Caco-2 (cell line): Measurements from ENCODE around the gene SGCD. TPM values are rescaled to one million over a fixed set of nuclear protein-coding genes. Genes with fewer than 3 reads are reported as not detected.

Source experiments
- BruUV-seq: library from RNA; stranded (reverse); fragments of 400-500 nt; replicated peaks from 2 replicates; lab custom pipeline; 2021; lab: Mats Ljungman, UMichigan
- CTCF ChIA-PET: fragments of 300-600 bp; sonication (Branson Sonifier 250); formaldehyde crosslinking; loops from one replicate; lab custom pipeline; 2022; ENCODE audit warnings: antibody characterized with exemption; lab: Charles Lee
- POLR2A ChIA-PET: fragments of 300-600 bp; sonication (Branson Sonifier 250); formaldehyde crosslinking; loops from one replicate; lab custom pipeline; 2022; ENCODE audit warnings: antibody characterized with exemption; lab: Charles Lee
- DNase-seq, 2 experiments: peaks; one replicate each; pipeline versions ENCODE4 v3.0.0 to v3.0.0-alpha.2; 2020 to 2022
- H3K27me3 ChIP-seq: replicated peaks from 2 replicates; pipeline ENCODE4 v1.6.0; 2011; ENCODE audit warnings: low read length; ENCODE audit not compliant: control insufficient read depth, insufficient read depth
- H3K36me3 ChIP-seq: 2 replicates; pipeline ENCODE4 v1.5.1; 2011; ENCODE audit warnings: low read length; ENCODE audit not compliant: control insufficient read depth, insufficient read depth
- H3K4me1 ChIP-seq: fragments of 250-450 bp; sonication (Bioruptor Pico); 2 replicates; pipeline ENCODE4 v1.5.1; 2020; ENCODE audit warnings: mild to moderate bottlenecking
- H3K4me3 ChIP-seq: 2 replicates; pipeline ENCODE4 v1.5.1; 2011; ENCODE audit warnings: low read depth, mild to moderate bottlenecking, control low read depth, low read length
- H3K9me3 ChIP-seq: fragments of 250-450 bp; sonication (Bioruptor Pico); 2 replicates; pipeline ENCODE4 v1.5.1; 2020; ENCODE audit warnings: mild to moderate bottlenecking, moderate library complexity
- H3K27ac Mint-ChIP-seq: one replicate; pipeline ENCODE4 v1.8.0; 2022; ENCODE audit warnings: mixed read lengths; ENCODE audit not compliant: unreplicated experiment
- H3K27me3 Mint-ChIP-seq: one replicate; pipeline ENCODE4 v1.8.0; 2022; ENCODE audit warnings: mixed read lengths; ENCODE audit not compliant: insufficient read depth, unreplicated experiment
- H3K36me3 Mint-ChIP-seq: one replicate; pipeline ENCODE4 v1.8.0; 2022; ENCODE audit warnings: mild to moderate bottlenecking, mixed read lengths; ENCODE audit not compliant: insufficient read depth, unreplicated experiment
- H3K4me1 Mint-ChIP-seq: one replicate; pipeline ENCODE4 v1.8.0; 2022; ENCODE audit warnings: low read depth, mixed read lengths; ENCODE audit not compliant: unreplicated experiment
- H3K4me3 Mint-ChIP-seq: one replicate; pipeline ENCODE4 v1.8.0; 2022; ENCODE audit warnings: mild to moderate bottlenecking, moderate library complexity, mixed read lengths; ENCODE audit not compliant: unreplicated experiment
- H3K9me3 Mint-ChIP-seq: one replicate; pipeline ENCODE4 v1.8.0; 2022; ENCODE audit warnings: mixed read lengths; ENCODE audit not compliant: unreplicated experiment
- intact Hi-C: fragments of 100-400 bp; cut with micrococcal nuclease; formaldehyde crosslinking; loops from one replicate; pipeline ENCODE4 v1.10.0; 2022; ENCODE audit not compliant: unreplicated experiment
- total RNA-seq: library from RNA; stranded (reverse); gene quantifications from 2 replicates; pipeline ENCODE4 v1.2.3, GENCODE V29; 2022
- TF ChIP-seq, protein P1 (sequence below), 2 experiments: fragments of 200-600 bp in 1 of 2; IDR thresholded peaks; 1 replicate in 1 of 2; 2 replicates in 1 of 2; pipeline versions ENCODE4 v1.5.1 to v1.8.0; 2011 to 2022; ENCODE audit warnings: antibody characterized with exemption in 1 of 2, control low read depth in 1 of 2, inconsistent platforms in 1 of 2, low read depth in 1 of 2, low read length in 1 of 2, mild to moderate bottlenecking in 1 of 2, moderate library complexity in 1 of 2; ENCODE audit not compliant: insufficient read depth in 1 of 2, severe bottlenecking in 1 of 2, unreplicated experiment in 1 of 2

SGCD gene
- total RNA-seq, 1 experiment from 2014 or later: 0.20 TPM

DNA sequence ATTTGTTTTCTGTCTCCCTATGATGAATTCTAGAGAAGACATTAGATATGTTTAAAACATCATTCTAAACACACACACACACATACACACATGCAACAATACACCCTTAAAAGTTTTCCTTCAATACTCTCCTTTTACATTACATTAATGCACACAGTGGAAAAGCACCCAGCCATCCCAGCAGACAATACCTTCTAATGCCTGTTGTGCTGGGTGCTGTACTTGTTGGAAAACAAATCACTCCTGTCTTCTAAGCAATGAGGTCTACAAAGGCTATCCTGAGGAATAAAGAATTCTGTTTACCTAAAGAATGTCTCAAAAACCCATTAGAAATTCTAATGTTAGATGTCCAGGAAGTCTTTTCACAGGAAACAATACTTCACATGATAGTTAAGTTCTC, 264.0 kb downstream of the SGCD start:
- intact Hi-C loops: no loop called here
- POLR2A ChIA-PET: no interaction called here
- Mint-ChIP-seq H3K9me3 (no peaks in the 10 kb centered on the region), H3K27ac (no peak overlapping the region), H3K4me3 (no peak overlapping the region), H3K36me3 (no peaks in the 10 kb centered on the region), H3K27me3 (peaks cover 8% of the 10 kb centered on the region), H3K4me1 (no peaks in the 10 kb centered on the region)
- TF ChIP-seq, protein P1, sequence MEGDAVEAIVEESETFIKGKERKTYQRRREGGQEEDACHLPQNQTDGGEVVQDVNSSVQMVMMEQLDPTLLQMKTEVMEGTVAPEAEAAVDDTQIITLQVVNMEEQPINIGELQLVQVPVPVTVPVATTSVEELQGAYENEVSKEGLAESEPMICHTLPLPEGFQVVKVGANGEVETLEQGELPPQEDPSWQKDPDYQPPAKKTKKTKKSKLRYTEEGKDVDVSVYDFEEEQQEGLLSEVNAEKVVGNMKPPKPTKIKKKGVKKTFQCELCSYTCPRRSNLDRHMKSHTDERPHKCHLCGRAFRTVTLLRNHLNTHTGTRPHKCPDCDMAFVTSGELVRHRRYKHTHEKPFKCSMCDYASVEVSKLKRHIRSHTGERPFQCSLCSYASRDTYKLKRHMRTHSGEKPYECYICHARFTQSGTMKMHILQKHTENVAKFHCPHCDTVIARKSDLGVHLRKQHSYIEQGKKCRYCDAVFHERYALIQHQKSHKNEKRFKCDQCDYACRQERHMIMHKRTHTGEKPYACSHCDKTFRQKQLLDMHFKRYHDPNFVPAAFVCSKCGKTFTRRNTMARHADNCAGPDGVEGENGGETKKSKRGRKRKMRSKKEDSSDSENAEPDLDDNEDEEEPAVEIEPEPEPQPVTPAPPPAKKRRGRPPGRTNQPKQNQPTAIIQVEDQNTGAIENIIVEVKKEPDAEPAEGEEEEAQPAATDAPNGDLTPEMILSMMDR (IDR thresholded peaks at IDR 0.05; ENCODE audit: insufficient read depth in 1 of 2, low read depth in 1 of 2, low read length in 1 of 2, severe bottlenecking in 1 of 2, unreplicated experiment in 1 of 2): no peak
- Histone ChIP-seq H3K27me3 (no peaks in the 10 kb centered on the region), H3K4me1 (no peaks in the 10 kb centered on the region), H3K36me3 (no peaks in the 10 kb centered on the region), H3K9me3 (no peaks in the 10 kb centered on the region), H3K4me3 (no peak overlapping the region)
- DNase-seq: no peak
- CTCF ChIA-PET: no interaction called here
- BruUV-seq: no TSS peak

GRCh38 chr5:156591631-156592030, 264.7 kb downstream of the SGCD start:
- ChIA-PET POLR2A (no interaction called here), CTCF (no interaction called here)
- intact Hi-C loops: no loop called here
- Histone ChIP-seq H3K4me3 (no peak overlapping the region), H3K9me3 (no peaks in the 10 kb centered on the region), H3K27me3 (no peaks in the 10 kb centered on the region), H3K36me3 (no peaks in the 10 kb centered on the region), H3K4me1 (no peaks in the 10 kb centered on the region)
- H3K4me1 Mint-ChIP-seq: no peaks in the 10 kb centered on the region
- H3K27ac Mint-ChIP-seq: no peak overlapping the region
- H3K4me3 Mint-ChIP-seq: no peak overlapping the region
- DNase-seq: no peak
- BruUV-seq: no TSS peak
- no peaks in the 10 kb centered on the region for H3K36me3 Mint-ChIP-seq
- TF ChIP-seq, protein P1 (IDR thresholded peaks at IDR 0.05; ENCODE audit: insufficient read depth in 1 of 2, low read depth in 1 of 2, low read length in 1 of 2, severe bottlenecking in 1 of 2, unreplicated experiment in 1 of 2): no peak
- peaks cover 8% of the 10 kb centered on the region for H3K27me3 Mint-ChIP-seq
- no peaks in the 10 kb centered on the region for H3K9me3 Mint-ChIP-seq

GRCh38 chr5:156593546-156593945, 266.6 kb downstream of the SGCD start:
- intact Hi-C loops: no loop called here
- no peak for DNase-seq
- ChIA-PET POLR2A (no interaction called here), CTCF (no interaction called here)
- Histone ChIP-seq H3K4me3 (no peak overlapping the region), H3K27me3 (no peaks in the 10 kb centered on the region), H3K9me3 (no peaks in the 10 kb centered on the region), H3K36me3 (no peaks in the 10 kb centered on the region), H3K4me1 (no peaks in the 10 kb centered on the region)
- Mint-ChIP-seq H3K9me3 (no peaks in the 10 kb centered on the region), H3K4me1 (no peaks in the 10 kb centered on the region), H3K27ac (no peak overlapping the region), H3K27me3 (peaks cover 3% of the 10 kb centered on the region), H3K36me3 (no peaks in the 10 kb centered on the region), H3K4me3 (no peak overlapping the region)
- TF ChIP-seq, protein P1 (IDR thresholded peaks at IDR 0.05; ENCODE audit: insufficient read depth in 1 of 2, low read depth in 1 of 2, low read length in 1 of 2, severe bottlenecking in 1 of 2, unreplicated experiment in 1 of 2): no peak
- no TSS peak for BruUV-seq
